HK-2 (cell line): ENCODE data around the gene PGP.

Source experiments
- DNase-seq: peaks from one replicate; pipeline ENCODE4 v3.0.0-alpha.2; 2018; ENCODE audit not compliant: unreplicated experiment

The PGP gene

DNA sequence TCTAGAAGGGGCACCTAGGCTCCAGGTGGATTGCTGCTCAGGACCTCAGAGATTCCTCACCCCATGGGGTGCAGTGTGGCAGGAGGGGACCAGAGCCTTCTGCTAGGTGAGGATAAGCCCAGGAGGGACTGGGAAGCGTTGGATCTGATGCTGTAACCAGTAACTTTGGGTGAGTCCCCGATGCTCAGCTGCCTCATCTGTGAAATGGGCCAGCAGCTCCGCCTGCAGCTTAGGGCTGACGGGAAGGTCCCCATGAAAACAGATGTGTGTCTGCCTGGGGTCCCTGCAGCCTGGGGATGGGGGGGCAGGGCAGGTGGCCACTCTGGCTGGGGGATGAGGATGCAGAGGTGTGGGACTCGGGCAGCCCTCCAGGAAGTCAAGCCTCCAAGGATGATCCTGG lies 15.5 kb downstream of the PGP start:
- DNase-seq, result no peak

DNA sequence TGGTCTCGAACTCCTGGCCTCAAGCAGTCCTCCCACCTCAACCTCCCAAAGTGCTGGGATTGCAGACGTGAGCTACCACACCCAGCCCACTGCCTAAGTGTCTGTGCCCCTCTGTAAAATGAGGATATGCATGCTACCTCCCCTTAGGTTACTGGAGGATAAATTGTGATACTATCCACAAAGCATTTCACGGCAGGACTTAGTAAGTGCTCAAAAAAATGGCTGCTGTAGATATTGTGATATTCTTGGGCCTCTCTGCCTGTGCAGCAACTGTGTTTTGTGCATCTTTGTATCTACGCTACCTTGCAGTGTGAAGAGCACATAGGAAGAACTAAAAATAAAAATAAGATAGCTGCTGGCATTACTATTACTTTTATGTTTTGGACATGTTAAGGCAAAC lies 16.4 kb downstream of the PGP start:
- DNase-seq, result no peak

DNA sequence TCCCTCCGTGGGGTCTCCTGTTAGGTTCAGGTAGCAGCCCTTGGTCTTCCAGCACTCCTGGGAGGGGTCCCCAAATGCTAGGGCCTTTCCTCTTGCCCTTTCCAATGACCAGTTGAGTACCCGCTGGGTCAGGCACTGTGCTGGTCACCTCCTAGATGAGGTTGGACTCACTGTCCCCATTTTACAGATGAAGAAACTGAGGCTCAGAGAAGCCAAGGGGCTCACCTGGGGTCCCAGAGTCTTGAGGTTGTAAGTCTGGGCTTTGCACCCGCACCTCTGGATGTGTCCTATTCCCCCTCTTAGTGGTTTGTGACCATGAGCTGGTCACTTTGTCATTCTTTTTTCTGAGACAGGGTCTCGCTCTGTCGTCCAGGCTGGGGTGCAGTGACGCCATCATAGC lies 16.9 kb downstream of the PGP start:
- DNase-seq, result no peak

DNA sequence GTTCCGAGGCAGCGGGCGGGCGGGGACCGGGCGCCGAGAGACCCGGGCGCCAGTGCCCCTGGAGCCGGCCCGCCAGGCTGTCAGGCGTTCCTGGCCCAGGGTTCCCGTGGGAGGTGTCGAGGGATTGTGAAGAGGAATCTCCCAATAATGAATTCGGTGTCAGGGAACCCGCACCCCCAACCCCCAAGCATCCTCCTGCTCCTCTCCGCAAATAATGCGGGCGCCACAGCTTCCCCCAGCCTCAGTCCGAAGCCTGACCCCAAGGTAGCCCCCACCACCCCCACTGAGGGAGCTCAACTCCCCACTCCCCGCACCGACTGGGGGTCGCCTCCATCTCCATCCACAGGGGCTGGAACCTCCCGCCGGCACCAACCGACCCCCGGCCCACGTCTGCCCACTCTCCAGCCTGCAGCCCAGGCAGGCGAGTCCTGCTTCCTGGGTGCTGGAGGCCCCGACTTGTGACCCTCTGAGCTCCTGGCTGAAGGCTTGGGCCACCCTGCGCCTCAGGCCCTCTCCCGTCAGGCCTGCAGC lies 17.6 kb downstream of the PGP start:
- DNase-seq, result no peak

DNA sequence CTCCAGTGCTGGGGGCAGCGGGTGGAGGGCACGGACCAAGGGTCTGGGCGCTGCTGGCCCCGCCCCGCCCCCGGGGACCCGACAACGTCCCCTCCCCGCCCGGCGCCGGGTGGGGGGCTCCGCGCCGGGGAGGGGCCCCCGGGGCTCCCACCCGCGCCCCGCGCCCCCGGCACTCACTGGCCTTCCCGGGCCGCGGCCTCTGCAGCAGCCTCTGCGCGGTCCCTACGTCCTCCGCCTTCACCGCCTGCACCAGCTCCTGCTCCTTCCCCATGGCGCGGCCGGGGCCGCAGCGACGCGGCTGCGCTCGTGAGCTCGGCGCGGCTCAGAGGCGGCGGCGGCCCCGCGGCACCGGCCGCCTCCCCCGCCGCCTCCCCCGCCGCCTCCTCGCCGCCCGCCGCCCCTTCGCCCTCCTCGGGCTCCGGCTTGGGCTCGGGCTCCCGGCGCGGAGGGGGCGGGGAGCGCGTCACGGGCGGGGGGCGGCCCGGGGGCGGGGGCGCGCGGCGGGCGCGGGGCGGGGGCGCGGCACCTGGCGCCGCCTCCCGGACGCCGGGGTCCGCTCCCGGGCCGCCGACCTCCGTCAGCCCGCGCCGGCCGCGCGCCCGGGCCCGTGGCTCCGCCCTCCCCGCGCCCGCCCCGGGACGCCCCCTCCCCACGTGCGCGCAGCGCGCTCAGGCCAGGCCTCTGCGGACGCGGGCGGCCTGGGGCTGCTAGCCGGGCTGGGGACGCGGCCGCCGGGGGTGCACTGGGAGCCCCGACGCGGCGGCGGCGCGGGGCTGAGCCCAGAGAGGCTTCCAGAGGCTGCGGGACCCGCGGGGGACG lies 18.3 kb downstream of the PGP start, which contains the start of gene CASKIN1:
TSS of gene CASKIN1 (minus strand) at position 444 of the 819 bp plus-strand sequence. CDS start at position 271, 173 bp downstream.
- DNase-seq, result no peak

DNA sequence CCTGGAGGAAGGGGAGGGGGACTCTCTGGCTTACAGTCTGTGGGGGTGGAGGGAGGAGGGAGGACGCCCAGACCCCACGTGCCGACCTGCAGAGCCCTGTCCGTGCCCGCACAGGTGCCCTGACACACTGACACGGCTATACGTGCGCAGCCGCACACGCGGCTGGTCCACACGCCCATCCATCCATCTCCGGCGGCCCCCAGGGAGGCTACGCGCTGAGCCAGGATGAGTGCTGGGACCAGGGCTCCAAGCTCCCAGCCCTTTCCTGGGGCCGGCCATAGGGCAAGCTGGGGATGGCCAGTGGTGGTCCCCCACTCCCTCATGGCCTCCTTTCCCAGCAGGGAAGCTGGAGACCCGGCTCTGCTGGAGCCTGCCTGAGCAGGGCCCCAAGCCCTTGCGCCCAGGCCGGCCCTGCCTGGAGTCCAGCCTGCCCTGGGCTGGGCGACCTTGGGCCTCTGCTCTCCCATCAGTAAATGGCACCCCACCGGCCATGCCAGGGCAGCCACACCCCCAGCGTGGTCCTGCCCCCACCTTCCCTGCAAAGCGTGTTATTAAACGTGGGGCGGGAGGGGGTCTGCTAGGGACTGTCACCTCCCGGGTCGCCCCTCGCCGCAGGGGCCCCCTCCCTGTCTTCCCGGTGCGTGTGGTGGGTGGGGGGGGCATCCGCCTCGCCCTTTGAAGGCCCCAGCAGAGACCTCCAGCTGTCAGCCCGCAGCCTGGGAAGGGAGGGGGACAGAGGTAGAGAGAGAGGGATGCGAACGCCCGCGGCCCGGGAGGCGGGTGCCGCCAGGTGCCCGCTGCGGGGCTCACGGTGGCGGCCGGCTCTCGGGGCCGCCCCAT lies 19.1 kb downstream of the PGP start:
- DNase-seq, result no peak

DNA sequence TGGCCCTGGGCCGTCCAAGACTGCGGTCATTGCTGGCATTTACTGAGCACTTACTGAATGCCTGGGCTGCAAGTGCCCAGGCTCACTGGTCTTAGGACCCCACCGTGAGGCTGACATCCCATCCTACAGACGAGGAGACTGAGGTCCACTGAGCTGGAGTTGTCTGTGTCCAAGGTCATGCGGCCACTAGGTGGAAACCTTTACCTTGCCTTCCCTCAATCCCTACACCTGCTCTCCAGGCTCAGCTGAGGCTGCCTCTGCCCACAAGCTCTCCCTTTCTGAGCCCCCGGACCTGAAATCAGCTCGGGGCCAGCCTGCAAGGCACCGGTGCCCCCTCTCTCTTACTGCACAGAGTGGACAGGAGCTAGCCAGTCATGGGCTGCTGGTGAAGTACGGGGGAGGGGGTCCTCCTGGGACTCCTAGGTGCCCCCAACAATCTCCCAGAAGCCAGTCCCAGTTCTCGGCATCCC lies 19.8 kb downstream of the PGP start:
- no peak for DNase-seq

DNA sequence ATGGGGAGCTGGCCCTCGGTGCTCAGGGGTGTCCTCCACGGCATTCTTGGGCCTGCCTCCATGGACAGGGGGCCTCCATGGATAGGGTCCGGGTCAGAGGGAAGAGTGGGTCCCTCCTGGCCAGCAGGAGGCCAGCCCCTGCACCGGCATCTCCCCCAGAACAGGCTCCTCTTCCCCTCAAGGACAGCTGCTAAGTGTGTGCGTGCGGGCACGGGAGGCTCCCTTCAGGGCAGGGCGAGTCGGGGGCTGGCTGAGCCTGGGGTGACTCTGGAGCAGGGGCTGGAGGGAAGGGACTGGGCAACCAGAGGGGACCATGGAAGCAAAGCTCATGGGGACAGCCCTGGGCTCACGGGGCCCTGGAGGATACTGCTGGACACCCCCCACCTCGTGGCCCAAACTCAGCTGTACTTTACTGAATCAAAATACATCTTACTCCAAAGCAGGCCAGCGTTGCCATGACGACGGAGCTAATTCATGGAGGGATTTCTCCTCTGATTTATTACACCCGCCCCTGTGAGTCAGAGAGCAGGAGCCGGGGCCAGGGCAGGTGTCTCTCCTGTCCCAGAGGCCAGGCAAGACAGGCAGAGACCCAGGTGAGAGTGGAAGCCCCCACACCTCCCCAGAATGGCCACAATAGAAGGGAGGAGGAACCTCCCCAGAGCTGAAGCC lies 20.3 kb downstream of the PGP start:
- DNase-seq, result no peak

DNA sequence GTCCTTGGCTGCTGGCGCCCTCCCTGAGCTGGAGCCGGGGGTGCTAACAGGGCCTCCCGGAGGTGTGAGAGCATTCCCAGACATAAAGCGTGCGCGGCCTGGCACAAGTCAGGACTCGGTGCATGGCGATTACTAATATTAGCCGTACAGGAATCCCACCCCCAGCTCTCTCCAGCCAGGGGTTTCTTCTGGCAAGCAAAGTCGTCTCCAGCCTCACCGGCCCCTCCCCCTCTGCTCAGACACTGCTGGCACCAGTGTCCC lies 23.3 kb downstream of the PGP start:
- DNase-seq, result no peak

DNA sequence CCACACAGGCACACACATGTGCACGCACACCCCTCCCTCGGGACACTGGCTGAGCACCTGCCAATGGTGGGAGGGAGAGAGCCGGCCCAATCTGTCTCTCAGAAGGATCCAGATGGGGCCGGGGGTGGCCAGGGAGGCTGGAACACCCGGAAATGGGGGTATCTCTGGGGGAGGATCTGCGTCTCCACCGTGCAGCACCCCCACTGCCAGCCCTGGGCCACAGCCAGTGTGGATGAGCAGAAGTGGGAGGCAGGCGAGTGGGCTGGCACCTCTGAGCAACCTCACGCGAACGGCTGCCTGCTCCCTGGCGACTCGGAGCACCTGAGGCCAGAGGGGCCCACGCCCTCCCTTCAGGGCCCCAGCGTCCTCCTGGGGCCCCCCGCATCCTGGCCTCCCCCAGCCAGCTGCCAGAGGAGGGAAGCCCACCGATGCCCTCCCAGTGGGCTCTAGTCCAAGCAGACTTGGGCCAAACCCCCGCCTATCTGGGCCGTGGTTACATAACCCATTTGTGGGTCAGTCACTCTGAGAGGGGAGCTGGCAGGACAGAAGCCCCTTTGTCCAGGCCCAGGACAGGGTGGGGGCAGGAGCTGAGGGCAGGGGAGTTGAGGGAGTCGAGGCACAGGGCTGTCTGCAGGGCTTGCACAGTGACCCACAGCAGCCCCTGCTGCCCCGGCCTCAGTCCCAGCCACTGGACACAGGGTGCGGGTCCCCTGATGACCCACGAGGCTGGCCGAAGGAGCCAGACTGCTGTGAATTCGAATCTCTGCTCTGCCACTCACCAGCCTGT lies 23.8 kb downstream of the PGP start:
- no peak for DNase-seq

DNA sequence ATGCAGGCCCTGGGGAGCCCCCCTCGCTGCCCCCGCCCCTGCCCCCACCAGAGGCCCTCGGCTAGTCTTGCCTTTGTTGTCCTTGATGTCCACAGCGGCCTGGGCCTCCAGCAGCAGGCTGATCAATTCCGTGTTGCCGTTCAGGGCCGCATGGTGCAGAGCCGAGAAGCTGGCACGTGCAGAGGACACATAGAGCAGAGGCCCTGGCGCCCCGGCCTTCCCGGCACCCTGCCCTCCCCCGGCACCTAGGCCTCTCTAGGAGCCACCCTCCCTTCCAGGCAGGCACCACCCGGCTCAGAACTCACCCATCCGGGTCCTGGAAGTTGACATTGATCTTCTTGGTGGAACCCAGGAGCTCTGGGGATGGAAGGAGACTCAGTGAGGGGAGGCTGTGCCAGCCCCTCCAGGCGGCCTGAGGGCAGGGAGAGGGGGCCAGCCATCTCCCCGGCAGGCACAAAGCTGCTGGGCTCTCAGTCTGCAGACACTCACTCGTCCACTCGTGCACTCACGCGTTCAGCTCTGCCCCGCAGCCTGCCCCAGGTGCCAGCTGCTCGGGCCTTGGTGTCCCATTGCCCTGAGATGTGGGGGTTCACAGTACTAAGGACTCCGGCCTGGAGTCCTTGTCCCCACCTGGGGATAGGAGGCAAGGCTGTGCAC lies 24.5 kb downstream of the PGP start:
- no peak for DNase-seq

DNA sequence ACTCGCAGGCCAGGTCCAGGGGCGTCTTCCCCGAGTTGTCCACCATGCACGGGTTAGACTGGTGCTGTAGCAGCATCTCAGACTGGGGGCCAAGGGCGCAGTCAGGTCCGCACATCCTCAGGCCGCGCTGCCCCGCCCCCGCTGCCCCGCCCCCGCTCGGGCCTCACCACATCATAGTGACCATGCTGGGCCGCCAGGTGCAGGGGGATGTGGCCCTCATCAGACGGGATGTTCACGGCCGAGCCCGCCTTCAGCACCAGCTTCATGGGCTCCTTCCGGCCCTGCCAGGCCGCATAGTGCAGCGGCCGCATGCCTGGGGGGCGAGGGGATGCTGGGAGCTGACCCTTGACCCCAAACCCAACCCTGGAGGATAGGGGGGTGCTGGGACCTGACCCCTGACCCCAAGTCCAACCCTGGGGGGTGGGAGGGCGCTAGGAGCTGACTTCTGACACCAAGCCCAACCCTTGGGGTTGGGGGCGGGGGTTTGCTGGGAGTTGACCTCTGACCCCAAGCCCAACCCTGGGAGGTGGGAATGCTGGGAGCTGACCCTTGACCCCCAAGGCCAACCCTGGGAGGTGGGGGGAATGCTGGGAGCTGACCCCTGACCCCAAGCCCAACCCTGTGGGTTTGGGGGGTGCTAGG lies 25.3 kb downstream of the PGP start:
- no peak for DNase-seq

DNA sequence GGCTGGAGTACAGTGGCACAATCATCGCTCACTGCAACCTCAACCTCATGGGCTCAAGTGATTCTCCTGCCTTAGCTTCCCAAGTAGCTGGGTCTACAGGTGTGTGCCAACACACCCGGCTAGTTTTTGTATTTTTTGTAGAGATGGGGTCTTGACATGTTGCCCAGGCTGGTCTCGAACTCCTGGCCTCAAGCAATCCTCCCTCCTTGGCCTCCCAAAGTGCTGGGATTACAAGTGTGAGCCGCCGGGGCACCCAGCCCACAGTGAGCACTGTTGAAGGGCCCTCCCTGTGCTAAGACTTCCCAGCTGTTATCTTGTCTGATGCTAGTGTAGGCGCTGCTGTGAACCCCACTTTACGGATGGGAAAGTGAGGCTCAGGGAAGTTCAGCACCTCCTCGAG lies 26.2 kb downstream of the PGP start:
- DNase-seq, result no peak

DNA sequence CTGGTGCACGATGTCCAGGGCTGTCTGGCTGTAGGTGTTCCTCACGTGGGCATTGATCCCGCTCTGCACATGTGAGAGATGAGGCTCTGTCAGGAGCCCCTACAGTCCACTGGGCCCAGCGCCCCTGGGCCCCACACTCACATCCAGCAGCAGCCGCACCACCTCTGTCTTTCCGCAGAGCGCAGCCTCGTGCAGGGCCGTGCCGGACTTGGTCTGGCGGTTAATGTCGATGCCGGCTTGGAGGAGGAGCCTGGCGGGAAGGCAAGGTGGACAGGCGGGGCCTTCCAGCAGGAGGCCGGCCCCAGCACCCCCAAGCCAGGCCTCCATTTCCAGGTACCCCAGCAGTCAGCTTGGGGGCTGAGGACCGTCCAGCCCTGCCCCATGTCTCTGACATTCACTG lies 27.4 kb downstream of the PGP start:
- DNase-seq, result no peak

DNA sequence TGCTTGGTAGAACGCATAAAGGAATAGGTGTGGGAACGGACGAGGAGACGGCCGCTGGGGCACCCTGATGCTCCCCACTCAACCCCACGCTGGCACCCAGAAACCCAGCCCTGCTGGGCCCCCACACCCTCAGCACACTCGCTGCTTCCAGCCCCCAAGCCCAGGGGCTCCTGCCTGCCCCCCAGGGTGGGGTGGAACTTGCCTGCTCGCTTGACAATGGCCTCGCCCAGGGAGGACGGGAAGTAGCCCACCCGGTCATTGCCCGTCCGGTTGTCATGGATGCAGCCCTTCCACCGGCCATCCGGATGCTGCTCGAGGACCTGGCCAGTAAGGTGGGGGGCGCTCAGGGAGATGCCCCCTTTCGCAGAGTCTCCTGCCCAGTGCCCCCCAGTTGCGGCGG lies 28.1 kb downstream of the PGP start:
- DNase-seq, result no peak

DNA sequence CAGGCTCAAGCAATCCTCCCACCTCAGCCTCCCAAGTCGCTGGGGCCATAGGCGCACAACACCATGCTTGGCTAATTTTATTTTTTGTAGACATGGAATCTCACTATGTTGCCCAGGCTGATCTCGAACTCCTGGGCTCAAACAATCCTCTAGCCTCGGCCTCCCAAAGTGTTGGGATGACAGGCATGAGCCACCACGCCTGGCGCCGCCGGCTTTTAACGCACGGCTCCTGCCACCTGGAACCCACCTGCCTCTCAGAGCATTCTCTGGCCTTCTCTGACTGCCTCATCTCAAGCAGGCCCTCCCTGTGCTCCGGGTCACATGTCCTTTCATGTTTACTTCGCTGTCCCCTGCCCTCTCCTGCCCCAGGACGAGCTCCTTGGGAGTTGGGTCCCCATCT lies 28.6 kb downstream of the PGP start:
- no peak for DNase-seq

DNA sequence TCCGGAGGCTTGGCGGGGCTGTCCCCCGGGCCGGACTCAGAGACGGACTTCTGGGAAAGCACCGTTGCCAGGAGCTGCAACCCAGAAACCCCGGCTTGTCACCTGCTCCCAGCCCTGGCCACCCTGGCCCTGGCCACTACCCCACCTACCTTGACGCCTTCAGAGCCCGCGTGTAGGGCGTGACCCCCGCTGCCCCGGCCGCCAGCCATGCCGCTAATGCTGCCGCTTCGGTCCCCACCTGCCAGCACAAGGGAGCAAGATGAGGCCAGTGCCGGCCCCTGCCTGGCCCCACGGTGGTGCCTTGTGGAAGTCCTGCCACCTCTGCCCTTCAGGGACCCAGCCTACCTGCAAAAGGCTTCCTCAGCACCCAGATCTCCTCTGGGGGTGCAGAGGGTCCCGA lies 29.7 kb downstream of the PGP start:
- DNase-seq, result no peak

DNA sequence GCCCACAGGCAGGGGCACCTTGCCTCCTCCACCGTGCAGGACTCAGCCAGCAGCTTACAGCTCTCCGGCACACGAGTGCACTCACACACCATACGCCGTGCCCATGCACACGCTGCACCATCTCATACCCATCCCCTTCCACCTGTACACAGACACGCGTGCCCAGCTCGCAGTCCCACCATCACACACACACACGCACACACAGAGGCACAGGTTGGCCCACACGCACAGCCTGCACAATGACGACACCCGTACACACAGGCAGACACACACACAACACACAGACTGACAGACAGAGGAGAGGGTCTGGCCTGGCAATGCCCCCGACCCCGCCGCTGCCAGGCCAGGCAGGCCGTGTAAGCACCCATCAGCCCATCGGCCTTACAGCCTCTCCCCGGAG lies 30.3 kb downstream of the PGP start:
- DNase-seq, result no peak

DNA sequence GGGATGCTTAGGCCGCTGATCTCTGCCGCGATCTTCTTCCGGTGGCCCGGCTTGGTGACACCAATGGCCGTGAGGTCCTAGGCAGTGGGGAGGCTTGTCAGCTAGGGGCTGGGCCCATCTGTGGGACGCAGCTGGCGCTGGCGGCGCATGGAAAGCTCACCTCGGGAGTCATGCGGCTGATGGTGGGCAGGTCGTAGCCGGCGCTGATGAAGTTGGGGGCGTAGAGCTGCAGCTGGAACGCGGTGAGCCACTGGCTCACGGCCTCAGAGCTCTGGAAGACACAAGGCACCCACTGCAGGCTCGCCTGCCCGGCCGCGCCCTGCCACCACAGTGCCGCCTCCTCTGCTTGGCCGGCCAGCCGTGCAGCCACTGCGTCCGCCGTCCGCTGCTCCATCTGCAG lies 31.0 kb downstream of the PGP start:
- peak; percentile 31 for DNase-seq

DNA sequence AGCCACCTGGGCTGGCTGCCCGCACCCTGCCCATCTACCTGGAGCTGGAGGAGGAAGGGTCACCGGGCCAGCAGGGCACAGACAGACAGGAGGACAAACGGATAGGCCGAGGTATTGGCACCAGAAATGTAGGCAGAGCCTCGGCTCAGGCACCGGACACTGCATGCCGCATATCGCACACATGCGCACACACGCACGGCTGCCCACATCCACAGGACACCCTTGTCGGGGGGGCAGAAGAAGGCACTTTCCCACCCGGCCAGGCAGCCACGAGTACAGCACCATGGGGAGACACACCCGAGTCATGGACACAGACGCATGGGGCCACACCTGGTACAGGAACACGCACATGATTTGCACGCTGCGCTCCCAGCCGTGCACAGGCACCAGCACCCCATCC lies 32.7 kb downstream of the PGP start:
- DNase-seq, result no peak
